Measurements from ENCODE around the gene ATOSB.

ATOSB gene

GRCh38 chr9:35085078-35085477 is 30.6 kb downstream of the ATOSB start:
- no peak for DNase-seq (ENCODE audit: low read depth)

GRCh38 chr9:35079426-35080341 is 36.0 kb downstream of the ATOSB start, which contains the start of gene FANCG:
TSS of gene FANCG (minus strand) at chr9:35079942. CDS start at chr9:35079524, 418 bp downstream.
- peak; percentile 74 for DNase-seq (ENCODE audit: low read depth)

GRCh38 chr9:35079041-35079425 is 36.6 kb downstream of the ATOSB start:
- DNase-seq (ENCODE audit: low read depth), result no peak

- no peak for DNase-seq (ENCODE audit: low read depth)
These were observed 37.6 kb downstream of the ATOSB start for GRCh38 chr9:35078066-35078465.

- DNase-seq (ENCODE audit: low read depth), result no peak
These were observed 38.8 kb downstream of the ATOSB start for GRCh38 chr9:35076848-35077247.

- DNase-seq (ENCODE audit: low read depth), result no peak
These were observed 40.3 kb downstream of the ATOSB start for GRCh38 chr9:35075358-35075757.

GRCh38 chr9:35074791-35075190 is 40.9 kb downstream of the ATOSB start:
- DNase-seq (ENCODE audit: low read depth), result no peak

- no peak for DNase-seq (ENCODE audit: low read depth)
These were observed 41.5 kb downstream of the ATOSB start for GRCh38 chr9:35074141-35074540.

- no peak for DNase-seq (ENCODE audit: low read depth)
These were observed 42.4 kb downstream of the ATOSB start for GRCh38 chr9:35073279-35073612.

GRCh38 chr9:35072461-35073278 is 43.0 kb downstream of the ATOSB start, which contains the start of gene VCP:
TSS of gene VCP (minus strand) at chr9:35072625. CDS start at chr9:35072353, 272 bp downstream.
- peak; percentile 92 for DNase-seq (ENCODE audit: low read depth)

- peak; percentile 80 for DNase-seq (ENCODE audit: low read depth)
These were observed 43.7 kb downstream of the ATOSB start for GRCh38 chr9:35071814-35072460.

- no peak for DNase-seq (ENCODE audit: low read depth)
These were observed 44.5 kb downstream of the ATOSB start for GRCh38 chr9:35070823-35071813.

GRCh38 chr9:35069020-35069419 is 46.6 kb downstream of the ATOSB start:
- DNase-seq (ENCODE audit: low read depth), result no peak

GRCh38 chr9:35067056-35067455 is 48.6 kb downstream of the ATOSB start:
- DNase-seq (ENCODE audit: low read depth), result no peak

- no peak for DNase-seq (ENCODE audit: low read depth)
These were observed 55.0 kb downstream of the ATOSB start for GRCh38 chr9:35060548-35061207.

- DNase-seq (ENCODE audit: low read depth), result no peak
These were observed 56.2 kb downstream of the ATOSB start for GRCh38 chr9:35059438-35059837.

GRCh38 chr9:35057271-35057620 is 58.4 kb downstream of the ATOSB start:
- no peak for DNase-seq (ENCODE audit: low read depth)

GRCh38 chr9:35056571-35057270 is 58.9 kb downstream of the ATOSB start:
- no peak for DNase-seq (ENCODE audit: low read depth)

- DNase-seq (ENCODE audit: low read depth), result no peak
These were observed 60.6 kb downstream of the ATOSB start for GRCh38 chr9:35054871-35055644.

Data from CMK (cell line).